Endometrium (tissue), 2 donors: ENCODE results near the gene GDNF.

Source experiments
- FAIRE-seq: peaks from 2 replicates; lab custom pipeline; 2012; peaks lifted over from hg19 to GRCh38; lab: Jason Lieb, UNC
- donor health status: control.
- donor health status: control.

Gene GDNF

DNA sequence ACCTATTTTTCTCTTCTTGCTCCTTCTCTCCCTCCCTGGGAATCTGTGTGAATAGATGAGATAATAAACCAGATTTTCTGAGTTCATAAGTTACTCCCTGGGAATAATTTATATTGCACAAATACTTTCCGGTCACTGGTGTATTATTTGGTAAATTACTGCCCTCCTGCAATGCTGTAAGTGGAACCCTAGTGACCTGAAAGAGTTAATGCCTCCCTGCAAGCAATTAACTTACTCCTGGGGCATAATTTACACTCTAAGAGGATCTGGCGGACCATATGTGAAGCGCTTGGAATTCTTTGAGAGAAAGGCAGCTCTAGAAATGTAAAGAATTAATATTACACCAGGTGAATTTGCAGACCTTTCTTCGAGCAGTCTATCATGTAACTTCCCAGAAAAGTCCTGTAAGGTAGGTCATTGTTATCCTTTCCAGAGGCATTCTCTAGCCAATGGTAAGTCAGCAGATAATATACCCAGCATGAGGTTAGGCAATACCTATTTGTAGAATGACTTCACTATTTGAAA is 7.0 kb upstream of the GDNF start:
- FAIRE-seq, result no peak

DNA sequence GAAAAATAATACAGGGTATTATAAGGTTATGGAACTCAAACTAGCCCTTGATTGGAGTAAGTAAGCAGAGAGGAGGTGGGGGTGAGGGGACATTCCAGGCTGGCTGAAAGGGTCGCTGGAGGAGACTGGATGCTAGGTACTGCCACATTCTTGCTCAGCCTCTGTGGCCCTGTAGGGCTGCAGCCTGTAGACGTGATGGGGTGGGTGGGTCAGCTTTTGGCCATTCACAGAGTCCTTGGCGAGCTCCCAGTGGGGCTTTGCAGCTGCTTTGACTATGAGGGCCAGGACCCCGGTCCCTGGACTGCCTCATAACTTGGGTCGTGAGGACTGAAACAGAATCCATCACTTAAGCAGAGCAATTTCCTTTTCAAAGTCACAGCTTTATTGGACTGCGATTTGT is 4.2 kb upstream of the GDNF start:
- no peak for FAIRE-seq

DNA sequence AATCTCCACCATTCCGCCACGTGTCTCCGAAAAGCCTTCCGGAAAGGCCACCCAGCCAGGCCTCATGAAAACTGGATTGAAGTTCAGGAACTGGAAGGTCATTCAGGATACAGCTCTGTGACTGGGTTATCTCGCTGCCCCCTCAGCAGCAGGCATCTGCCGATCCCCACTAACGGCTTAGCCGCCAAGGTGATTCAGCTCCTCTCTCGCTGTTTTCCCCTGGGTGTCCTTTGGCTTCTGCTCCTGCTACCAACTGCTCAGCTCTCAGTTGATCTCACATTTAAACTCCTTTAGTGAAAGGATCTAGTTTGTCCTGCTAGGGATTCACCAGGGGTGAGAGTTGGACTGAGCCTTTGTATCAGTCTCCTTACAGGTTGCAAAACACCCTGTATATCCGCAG is 2.2 kb upstream of the GDNF start:
- no peak for FAIRE-seq

DNA sequence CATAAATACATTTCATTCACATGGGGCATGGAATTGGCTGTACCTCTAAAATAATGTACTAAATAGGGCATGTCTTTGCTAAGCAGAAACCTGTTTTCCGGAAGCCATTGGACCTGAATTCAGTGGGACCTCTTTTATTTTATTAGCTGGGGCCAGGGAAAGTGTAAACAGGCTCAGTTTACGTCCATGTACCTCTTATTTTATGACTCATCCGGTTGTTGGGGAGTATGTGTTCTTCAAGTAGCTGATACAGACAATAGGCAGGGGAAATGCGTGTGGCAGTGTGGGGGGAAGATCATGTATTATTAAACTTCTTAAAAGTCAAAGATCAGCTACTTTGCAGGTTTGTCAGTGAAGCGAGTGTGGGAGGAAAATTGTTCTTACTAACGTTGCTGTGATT is 1.4 kb upstream of the GDNF start:
- no peak for FAIRE-seq

DNA sequence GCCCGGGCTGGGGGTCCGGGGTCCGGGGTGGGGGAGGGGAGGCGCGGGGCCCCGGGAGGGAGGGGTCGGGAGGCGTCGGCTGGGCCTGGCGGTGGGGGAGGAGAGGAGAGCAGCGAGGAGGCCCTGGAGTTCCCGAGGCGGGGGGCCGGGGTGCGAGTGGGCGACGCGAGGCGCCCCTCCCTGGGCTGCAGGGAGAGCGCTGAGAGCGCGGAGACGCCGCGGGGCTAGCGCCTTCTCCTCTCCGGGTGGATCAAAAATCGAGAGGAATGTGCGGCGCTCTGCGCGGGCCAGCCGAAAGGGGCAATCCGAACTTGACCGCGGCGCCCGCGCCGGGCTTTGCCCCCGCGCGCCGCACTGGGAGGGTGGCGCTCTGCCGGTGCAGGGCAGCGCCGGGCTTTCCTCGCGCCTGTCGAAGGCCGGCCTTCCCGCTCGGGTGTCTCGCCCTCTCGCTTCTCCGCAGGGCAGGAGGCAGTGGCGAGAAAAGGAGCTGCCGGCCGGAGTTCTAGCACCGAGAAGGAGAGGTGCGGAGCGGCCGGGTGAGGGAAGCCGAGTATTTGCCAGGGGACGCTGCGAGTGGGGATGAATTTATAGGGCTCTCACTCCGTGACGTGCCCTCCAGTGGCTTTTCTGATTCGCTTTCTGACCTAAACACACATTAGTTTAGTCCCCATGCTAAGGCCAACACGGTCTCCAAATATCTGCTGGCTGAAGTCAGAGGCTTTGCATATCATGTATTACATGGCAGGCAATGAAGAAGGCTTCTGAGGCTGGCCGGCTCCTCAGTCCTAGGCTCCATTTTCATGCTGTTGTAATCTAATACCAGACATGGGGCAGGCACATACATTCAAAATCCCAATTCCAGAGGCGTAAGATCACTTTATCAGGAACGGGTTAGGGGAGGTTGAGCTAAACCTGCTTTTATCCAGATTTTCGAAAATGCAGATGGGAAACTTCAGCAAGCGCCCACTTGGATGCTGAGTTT is 503 bp upstream of the GDNF start:
- FAIRE-seq, result no peak

DNA sequence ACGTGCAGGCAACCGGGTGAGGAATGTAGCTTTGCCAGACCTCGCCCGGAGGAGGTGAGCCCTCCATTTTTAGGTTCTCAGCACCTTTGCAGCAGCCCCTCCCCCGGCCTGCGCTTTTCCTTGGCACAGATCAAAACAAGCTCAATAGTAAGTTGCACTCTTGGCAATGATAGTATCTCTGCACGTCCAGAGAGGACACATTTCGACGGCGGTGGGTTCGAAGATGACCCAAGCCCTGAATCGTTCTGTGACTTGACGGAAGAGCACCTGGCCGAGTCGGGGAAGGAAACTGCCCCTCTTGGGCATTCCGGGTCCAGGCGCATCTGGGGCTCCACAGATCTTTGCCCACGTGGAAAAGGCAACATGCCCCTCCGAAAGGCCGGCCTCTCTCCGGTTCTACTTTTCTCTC is 904 bp downstream of the GDNF start:
- FAIRE-seq, result no peak

DNA sequence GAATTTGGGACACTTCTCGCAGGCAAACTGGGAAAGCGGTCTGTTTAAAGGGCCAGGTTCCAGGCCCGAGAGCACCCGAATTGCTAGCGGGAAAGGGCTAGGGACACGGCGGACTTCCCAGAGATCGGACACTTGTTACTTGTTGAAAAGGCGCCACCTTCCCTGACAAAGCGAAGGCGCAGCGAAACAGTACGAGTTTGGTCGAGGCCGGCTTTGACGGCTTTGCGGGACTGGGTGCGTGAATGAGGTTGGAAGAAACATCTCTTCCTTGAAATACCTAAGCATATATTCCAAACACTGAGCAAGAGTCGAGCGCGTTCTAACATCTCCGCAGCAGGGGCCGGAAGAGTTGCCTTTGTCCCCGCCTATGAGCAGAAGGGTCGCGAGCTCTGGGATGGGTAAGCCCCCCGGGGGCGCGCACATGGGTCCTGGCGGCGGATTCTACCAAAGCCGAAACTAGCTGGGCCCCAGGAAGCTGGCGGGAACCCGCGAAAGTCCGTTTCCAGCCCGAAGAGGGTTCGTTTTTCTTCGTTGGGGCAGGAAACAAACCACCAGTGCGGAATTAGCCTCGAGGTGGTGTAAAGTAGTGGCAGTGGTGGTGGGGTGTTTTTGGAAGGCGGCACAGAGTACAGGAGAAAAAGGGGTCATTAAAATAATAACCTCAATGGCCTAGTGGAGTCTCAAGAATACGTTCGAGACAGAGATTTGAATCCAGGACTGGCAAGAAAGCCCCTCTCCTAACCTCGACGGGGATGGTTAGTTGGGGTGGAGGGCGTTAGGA is 1.5 kb downstream of the GDNF start:
- FAIRE-seq, result no peak

DNA sequence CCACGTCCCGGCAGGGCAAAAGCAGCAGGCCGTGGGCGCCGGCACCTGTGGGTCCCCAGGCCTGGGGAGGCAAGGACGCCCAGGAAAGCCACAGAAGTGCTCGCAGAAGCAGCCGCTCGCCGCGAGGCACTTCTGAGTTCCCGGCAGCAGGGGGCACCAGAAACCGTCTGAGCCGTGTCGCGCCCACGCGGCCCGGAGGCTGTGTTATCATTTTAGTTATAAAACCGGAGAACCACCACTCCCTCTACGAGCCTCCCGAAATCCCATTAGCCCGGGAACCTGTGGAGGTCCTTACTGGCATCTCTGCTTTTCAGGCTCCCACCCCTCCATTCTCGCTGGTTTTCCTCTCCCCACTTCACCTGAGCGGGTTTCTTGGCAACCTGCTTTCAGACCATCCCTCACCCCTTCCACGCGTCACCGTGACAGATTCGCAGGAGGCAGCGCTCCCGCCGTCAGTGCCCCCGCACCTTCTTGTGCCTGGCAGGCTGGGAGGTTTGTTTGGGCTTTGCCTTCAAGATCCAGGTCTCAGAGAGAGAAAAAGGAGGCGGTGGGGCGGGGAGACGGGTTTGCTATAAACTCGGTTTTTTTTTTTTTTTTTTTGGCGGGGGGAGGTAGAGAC is 2.3 kb downstream of the GDNF start:
- no peak for FAIRE-seq

DNA sequence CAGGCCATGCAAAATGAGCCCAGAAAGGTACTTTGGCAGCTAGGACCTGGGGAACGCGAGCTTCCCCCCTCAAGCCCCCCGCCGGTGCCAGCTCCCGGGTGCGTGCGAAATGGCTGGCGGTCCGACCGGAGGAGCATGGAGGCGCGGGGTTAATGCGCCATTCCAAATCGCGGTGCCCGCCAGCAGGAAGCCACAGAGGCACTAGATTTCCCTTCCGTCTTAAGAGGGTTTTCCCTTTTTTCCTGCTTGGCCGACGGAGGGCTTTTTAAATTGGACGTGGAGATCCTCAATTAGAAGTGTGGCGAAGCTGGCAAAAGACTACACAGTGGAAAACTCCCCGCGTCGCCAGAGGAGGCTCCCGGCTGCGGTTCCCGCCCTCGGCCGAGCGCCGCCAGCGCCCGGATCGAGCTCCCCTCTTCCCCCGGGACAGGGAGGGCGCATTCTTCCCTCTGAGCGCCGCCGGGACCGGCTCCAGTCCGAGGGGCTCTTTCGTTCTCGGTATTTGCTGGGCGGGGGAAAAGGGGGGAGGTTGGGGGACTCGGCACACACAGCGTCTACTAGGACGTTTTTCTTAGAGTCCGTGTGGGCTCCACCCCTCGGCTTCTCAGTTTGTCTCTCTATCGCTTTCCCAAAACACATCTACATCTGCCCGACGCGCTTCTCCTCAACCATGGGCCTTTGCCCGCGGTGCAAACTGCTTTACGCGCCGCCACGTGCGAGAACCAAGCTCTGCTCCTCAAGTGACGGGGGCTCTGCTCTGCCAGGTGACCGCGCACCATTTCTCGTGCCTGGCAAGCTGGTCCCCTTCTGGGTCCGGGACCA is 3.0 kb downstream of the GDNF start:
- no peak for FAIRE-seq

DNA sequence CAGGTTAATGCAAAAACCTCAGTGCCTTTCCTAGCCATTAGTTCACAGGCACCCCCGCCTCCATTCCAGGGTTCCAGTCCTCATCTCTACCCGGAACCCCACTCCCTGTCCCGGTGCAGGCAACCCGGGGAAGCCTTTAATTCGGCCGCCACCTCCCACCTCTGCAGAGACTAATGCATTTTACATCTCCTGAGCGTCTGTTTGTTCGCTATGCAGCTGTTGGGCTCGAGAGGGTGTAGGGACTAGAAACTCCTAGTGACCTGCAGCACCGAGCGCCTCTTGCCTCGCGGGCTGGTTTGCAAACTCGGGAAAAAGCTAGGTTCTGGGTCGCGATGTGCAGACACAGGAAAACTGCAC is 3.6 kb downstream of the GDNF start:
- no peak for FAIRE-seq

DNA sequence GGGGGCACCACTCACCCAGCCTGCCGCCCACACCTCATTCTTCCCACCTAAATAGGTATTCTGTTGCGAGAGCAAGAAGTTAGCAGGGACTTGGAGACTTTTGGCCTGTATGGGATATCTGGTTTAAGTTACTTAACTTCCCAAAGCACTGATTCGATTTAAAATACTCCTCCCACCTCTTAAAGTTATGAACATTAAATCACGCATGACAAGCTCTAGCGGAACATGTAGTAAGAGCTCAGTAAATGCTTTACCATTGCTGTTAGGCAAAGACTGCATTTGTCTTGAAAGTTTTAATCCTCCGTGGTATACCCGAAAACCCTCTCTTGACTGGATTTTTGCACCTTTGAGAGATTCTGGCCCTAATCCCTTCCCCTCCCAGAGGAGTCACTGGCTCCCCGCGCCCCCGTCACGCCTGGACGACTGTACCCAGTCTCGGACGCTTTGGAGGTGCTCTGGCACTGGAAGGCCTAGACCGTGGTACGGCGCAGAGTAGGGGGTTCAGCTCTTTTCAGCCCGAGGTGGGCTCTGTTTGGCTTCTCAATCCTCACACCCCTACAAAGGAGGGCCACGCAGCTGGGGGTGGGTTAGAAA is 4.4 kb downstream of the GDNF start:
- FAIRE-seq, result no peak

DNA sequence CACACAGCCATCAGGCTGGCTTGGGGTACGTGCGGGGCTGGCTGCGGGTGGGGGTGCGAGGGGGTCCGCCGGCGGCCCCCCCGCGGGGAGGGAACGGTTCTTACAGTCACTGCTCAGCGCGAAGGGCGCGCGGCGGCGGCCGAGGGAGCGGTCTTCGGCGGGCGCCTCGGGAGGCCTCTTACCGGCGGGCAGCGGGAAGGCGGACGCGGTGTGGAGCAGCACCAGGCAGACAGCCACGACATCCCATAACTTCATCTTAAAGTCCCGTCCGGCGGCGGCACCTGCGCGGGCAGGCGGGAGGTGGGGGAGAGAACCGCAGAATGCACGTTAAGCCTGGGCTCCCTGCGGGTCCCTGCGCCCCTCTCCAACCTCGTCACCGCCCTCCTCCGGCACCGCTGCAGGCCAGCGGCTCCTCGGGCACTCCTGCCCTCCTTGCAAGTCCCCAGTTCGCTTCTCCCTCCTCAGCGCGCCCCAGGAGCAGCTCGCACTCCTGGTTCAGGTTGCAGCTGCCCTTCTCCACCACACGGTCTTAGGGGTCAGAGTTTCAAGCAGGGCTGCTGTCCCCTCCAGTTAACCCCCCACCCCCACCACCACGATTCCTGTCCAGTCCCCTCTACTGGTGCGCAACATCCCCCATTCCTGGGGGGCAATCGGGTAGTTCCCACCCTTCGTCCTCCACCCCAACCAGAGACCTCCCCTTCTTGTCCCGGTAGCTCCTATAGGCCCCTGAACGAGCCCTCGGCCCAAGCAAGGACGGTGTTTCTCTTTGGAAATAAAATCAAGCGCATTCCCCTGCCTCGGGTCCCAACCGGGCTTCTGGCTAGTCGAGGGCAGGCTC is 5.1 kb downstream of the GDNF start:
- FAIRE-seq, result no peak

DNA sequence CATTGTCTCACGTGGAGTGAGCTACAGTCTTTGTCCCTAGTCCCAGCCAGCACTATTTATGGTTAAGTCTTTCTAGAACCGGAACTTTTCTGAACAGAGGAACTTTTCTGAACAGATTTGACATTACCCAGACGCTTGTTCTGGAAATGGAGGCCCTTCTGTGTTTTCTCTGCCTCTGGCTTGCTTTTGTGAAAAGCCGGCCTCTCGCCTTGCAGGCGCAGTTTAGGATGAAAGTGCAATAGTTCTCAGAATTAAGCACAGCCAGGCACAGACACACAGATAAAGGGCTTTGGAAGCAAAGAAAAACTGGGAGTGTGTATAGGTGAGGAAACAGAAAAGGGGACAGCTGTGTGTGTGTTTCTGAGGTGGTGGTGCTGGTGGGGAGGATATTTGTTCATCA is 5.9 kb downstream of the GDNF start:
- FAIRE-seq, result no peak

DNA sequence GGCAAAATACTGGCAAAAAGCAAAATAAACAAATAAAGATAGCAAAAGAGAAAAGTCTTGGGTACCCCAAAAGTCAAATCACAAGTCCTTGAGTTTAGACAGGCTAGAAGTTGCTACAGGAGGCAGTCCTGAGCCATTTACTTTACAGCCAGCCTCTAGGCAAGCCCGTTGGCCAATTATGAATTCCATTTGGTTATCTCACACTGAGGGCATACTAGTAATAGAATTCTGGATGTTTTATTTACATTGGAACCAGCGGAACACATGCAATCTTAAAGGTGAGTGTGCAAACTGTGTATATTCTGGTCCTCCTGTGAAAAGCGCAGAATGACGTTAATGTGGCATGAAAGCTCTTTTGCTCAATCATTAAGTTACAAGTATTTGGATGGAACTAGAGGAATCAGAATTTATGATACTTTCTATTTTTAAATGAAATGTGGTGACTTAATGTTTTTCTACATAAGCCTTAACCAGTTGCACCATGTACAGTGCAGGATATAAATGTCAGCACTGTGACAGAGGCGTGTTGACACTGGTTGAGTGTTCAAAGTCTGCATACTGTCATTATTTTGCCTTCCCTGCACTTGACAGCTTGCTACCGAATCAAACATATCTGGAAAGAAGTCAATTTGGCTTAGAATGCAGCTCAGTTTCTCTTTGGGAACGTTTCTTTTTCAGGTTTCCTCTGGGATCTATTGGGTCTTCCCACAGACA is 7.9 kb downstream of the GDNF start:
- FAIRE-seq, result no peak

DNA sequence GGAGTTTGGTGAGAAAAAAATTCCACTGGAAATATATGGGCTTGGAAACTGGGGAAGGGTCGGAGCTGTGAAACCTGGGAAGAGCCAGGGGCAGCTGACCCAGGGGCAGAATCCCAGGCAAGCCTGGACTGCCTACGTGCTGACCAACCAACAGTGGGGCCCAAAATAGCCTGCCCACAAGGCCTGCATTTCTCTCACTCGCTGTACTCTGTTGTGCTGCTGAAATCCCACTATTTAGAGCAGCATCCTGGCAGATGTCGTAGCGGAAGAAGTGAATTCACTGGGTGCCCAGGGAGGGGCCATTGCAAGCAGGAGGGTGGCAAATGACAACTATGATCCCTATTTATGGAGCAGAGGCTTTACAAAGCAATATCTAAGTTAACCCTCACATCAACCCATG is 9.5 kb downstream of the GDNF start:
- FAIRE-seq, result no peak

DNA sequence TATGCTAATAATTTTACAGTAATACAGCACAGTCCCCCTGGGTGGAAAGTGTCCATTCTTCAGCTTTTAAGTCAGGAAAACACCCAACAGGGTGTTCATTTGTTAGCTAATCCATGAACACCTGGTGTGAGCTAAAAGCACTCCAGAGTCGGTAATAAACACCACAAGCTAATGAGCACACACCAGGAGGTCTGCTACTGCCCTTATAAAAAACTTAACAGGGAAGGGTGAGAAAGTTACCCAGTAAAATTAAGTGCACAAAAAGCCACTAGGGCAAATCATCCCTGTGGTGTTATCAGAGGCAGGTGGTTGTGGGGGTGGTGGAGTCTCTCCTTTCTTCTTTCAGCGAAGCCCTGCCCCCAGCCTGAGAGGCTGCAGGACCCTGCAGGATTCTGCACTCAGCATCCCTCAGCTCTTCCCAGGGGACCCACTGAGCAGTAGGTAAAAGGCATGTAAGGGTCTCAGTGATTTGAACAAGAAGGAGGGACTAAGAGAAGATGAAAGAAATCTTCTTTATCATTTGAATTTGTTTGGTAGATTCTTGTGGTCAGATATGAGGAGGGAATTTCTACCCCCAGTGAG is 14.4 kb downstream of the GDNF start:
- FAIRE-seq, result no peak

DNA sequence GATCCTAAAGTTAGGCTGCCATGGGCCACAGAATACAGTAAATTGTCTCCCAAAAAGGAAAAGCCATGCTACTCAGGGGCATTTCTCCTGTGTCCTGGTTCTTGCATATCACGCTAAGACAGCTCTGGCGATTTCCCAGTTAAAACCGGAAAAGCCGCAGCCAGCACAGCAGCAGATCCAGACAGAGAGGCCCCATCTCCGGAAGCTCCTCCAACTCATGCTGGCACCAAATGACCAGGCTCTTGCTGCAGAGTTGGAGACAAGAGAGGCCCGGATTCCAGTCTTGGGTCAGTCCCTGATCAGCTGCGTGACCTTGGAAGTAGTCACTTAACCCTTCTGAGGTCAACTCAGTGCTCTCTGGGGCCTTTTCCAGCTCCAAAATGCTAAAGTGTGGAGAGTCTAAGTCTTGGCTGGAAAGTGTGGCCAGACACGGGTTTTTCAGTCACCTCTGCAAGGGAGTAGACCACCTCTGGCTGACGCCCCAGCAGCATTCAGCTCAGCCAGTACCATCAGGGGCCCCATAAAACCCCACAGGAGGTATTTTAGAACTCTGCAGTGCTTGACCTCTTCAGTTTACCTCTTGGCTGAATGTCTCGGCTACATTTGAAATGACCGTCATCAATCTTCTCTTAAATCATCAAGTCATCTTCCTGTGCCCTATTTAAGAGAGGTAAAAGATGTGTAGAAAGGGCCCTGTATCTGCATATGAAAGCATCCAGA is 16.2 kb downstream of the GDNF start:
- FAIRE-seq, result no peak

DNA sequence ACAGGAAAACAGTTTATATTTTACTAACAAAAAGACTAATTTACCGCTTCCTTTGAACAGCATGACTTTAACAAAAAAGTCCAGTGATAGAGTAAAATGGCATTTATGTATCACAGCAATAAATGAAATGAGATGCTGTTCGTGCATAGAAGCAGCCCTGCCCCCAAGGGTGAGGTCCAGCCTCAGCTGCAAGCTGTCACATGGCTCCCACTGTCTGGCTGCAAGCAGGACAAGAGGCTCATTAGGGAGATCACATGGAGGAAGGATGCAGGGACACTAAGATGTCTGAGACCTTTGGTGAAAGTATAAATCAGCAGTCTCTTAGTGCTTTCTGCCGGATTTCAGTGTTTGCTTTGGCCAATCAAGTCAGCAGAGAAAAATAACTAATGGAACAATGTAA is 23.0 kb downstream of the GDNF start:
- no peak for FAIRE-seq

DNA sequence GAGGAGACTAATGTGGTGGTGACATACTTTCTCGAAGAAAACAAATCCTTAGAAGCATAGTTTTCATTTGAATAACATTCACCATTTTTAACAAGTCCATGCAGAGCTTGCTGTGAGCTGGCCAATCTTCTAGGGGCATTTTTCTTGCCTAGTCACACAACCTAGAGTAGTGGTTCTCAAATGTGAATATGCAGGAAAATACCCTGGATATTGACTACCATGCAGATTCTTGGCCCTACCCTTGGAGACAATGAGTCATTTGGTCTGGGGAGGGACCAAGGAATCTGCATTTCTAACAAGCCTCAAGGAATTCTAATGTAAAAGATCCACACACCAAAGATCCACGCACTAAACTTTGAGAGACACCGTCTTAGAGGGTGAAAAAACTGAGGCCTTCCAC is 23.5 kb downstream of the GDNF start:
- no peak for FAIRE-seq
